ENCODE data around the gene JPT2. TPM values are rescaled to one million over a fixed set of nuclear protein-coding genes. Genes with fewer than 3 reads are reported as not detected.

JPT2 gene
- total RNA-seq, 1 experiment from 2014 or later, result 150 TPM

- TF ChIP-seq USF2 (CRISPR knock-in tag; IDR thresholded peaks at IDR 0.05) (no peak), ZNF532 (CRISPR knock-in tag; IDR thresholded peaks at IDR 0.05; ENCODE audit: borderline replicate concordance) (no peak)
These were observed 9.3 kb upstream of the JPT2 start (continued) for GRCh38 chr16:1668612-1669319.

- ChIA-PET POLR2A (no interaction called here), CTCF (interaction anchor here (1.5 kb wide), 1 partner anchor 54 kb away, joined by 4 read pairs; no protein-coding TSS in a partner anchor)
- Mint-ChIP-seq H3K9me3 (no peaks in the 10 kb centered on the region), H3K4me3 (no peak overlapping the region), H3K27ac (no peak overlapping the region), H3K27me3 (ENCODE audit: low read depth) (no peaks in the 10 kb centered on the region), H3K4me1 (no peaks in the 10 kb centered on the region), H3K36me3 (peaks cover 72% of the 10 kb centered on the region)
- DNase-seq (ENCODE audit: low spot score) (no peak), ATAC-seq (no peak)
- TF ChIP-seq RELA (CRISPR knock-in tag; IDR thresholded peaks at IDR 0.05; ENCODE audit: borderline replicate concordance), result no peak
- no peak for TF ChIP-seq ZNF532 (CRISPR knock-in tag; IDR thresholded peaks at IDR 0.05; ENCODE audit: borderline replicate concordance)
- TF ChIP-seq CDX4 (CRISPR knock-in tag; IDR thresholded peaks at IDR 0.05; ENCODE audit: borderline replicate concordance), result no peak
- no peak for TF ChIP-seq PRRX2 (CRISPR knock-in tag; IDR thresholded peaks at IDR 0.05)
- no peak for TF ChIP-seq PRDM15 (CRISPR knock-in tag; IDR thresholded peaks at IDR 0.05)
- TF ChIP-seq ATF6 (CRISPR knock-in tag; IDR thresholded peaks at IDR 0.05), result no peak
- no peak for TF ChIP-seq USF1 (CRISPR knock-in tag; IDR thresholded peaks at IDR 0.05)
- no peak for TF ChIP-seq ZSCAN18 (CRISPR knock-in tag; IDR thresholded peaks at IDR 0.05)
- no peak for TF ChIP-seq SMAD4 (CRISPR knock-in tag; IDR thresholded peaks at IDR 0.05)
- TF ChIP-seq PREB (CRISPR knock-in tag; IDR thresholded peaks at IDR 0.05; ENCODE audit: borderline replicate concordance), result no peak
- no peak for TF ChIP-seq ZNF138 (CRISPR knock-in tag; conservative IDR thresholded peaks at IDR 0.05)
- no peak for TF ChIP-seq ZNF121 (CRISPR knock-in tag; IDR thresholded peaks at IDR 0.05)
- no peak for TF ChIP-seq GABPB1 (CRISPR knock-in tag; IDR thresholded peaks at IDR 0.05)
These were observed 8.4 kb upstream of the JPT2 start for GRCh38 chr16:1669698-1670097.

Measured in WTC11 (cell line).